ENCODE data around the gene KLHL36. TPM values are rescaled to one million over a fixed set of nuclear protein-coding genes. Genes with fewer than 3 reads are reported as not detected.
A peak's percentile ranks its signal among the peaks of the same experiment; 100 is the strongest.

Gene KLHL36
- total and polyA plus RNA-seq, 9 of the 15 experiments (the other 6 are each of a cell fraction or from before 2014, with no cell fraction given): 2.1 to 51.2 (median 18.5) TPM

GRCh38 chr16:84603140-84603816, 45.0 kb upstream of the KLHL36 start (continued):
- TF ChIP-seq, protein P1, sequence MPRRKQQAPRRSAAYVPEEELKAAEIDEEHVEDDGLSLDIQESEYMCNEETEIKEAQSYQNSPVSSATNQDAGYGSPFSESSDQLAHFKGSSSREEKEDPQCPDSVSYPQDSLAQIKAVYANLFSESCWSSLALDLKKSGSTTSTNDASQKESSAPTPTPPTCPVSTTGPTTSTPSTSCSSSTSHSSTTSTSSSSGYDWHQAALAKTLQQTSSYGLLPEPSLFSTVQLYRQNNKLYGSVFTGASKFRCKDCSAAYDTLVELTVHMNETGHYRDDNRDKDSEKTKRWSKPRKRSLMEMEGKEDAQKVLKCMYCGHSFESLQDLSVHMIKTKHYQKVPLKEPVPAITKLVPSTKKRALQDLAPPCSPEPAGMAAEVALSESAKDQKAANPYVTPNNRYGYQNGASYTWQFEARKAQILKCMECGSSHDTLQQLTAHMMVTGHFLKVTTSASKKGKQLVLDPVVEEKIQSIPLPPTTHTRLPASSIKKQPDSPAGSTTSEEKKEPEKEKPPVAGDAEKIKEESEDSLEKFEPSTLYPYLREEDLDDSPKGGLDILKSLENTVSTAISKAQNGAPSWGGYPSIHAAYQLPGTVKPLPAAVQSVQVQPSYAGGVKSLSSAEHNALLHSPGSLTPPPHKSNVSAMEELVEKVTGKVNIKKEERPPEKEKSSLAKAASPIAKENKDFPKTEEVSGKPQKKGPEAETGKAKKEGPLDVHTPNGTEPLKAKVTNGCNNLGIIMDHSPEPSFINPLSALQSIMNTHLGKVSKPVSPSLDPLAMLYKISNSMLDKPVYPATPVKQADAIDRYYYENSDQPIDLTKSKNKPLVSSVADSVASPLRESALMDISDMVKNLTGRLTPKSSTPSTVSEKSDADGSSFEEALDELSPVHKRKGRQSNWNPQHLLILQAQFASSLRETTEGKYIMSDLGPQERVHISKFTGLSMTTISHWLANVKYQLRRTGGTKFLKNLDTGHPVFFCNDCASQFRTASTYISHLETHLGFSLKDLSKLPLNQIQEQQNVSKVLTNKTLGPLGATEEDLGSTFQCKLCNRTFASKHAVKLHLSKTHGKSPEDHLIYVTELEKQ (CRISPR knock-in tag; IDR thresholded peaks at IDR 0.05): no peak
- TF ChIP-seq TRIM24 (IDR thresholded peaks at IDR 0.05) (no peak), SRSF3 (IDR thresholded peaks at IDR 0.05; ENCODE audit: insufficient read depth, low read length) (no peak), TAF9B (IDR thresholded peaks at IDR 0.05; ENCODE audit: partially characterized antibody) (no peak), NCOA2 (IDR thresholded peaks at IDR 0.05; ENCODE audit: partially characterized antibody in 2 of 2) (no peak), GTF2F1 (IDR thresholded peaks at IDR 0.05; ENCODE audit: low read depth, low read length) (no peak), ZNF79 (CRISPR knock-in tag; IDR thresholded peaks at IDR 0.05; ENCODE audit: low read depth) (no peak), MCM5 (IDR thresholded peaks at IDR 0.05; ENCODE audit: low read depth) (no peak), ZNF584 (CRISPR knock-in tag; IDR thresholded peaks at IDR 0.05; ENCODE audit: low read depth) (0 out of 2 replicates have a peak, but pooled peaks have one; percentile 30), MEF2D (tag; conservative IDR thresholded peaks at IDR 0.05; ENCODE audit: low read depth) (0 out of 2 replicates have a peak, but pooled peaks have one; percentile 19), SFPQ (IDR thresholded peaks at IDR 0.05; ENCODE audit: low read depth, low read length) (no peak), ZNF140 (CRISPR knock-in tag; IDR thresholded peaks at IDR 0.05) (no peak), KDM2B (CRISPR knock-in tag; IDR thresholded peaks at IDR 0.05) (no peak), TCF7L2 (IDR thresholded peaks at IDR 0.05; ENCODE audit: low read depth, low read length) (no peak)
- TF ChIP-seq, protein P2, sequence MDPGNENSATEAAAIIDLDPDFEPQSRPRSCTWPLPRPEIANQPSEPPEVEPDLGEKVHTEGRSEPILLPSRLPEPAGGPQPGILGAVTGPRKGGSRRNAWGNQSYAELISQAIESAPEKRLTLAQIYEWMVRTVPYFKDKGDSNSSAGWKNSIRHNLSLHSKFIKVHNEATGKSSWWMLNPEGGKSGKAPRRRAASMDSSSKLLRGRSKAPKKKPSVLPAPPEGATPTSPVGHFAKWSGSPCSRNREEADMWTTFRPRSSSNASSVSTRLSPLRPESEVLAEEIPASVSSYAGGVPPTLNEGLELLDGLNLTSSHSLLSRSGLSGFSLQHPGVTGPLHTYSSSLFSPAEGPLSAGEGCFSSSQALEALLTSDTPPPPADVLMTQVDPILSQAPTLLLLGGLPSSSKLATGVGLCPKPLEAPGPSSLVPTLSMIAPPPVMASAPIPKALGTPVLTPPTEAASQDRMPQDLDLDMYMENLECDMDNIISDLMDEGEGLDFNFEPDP (CRISPR knock-in tag; IDR thresholded peaks at IDR 0.05): no peak
- TF ChIP-seq, protein P3, sequence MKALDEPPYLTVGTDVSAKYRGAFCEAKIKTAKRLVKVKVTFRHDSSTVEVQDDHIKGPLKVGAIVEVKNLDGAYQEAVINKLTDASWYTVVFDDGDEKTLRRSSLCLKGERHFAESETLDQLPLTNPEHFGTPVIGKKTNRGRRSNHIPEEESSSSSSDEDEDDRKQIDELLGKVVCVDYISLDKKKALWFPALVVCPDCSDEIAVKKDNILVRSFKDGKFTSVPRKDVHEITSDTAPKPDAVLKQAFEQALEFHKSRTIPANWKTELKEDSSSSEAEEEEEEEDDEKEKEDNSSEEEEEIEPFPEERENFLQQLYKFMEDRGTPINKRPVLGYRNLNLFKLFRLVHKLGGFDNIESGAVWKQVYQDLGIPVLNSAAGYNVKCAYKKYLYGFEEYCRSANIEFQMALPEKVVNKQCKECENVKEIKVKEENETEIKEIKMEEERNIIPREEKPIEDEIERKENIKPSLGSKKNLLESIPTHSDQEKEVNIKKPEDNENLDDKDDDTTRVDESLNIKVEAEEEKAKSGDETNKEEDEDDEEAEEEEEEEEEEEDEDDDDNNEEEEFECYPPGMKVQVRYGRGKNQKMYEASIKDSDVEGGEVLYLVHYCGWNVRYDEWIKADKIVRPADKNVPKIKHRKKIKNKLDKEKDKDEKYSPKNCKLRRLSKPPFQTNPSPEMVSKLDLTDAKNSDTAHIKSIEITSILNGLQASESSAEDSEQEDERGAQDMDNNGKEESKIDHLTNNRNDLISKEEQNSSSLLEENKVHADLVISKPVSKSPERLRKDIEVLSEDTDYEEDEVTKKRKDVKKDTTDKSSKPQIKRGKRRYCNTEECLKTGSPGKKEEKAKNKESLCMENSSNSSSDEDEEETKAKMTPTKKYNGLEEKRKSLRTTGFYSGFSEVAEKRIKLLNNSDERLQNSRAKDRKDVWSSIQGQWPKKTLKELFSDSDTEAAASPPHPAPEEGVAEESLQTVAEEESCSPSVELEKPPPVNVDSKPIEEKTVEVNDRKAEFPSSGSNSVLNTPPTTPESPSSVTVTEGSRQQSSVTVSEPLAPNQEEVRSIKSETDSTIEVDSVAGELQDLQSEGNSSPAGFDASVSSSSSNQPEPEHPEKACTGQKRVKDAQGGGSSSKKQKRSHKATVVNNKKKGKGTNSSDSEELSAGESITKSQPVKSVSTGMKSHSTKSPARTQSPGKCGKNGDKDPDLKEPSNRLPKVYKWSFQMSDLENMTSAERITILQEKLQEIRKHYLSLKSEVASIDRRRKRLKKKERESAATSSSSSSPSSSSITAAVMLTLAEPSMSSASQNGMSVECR (CRISPR knock-in tag; IDR thresholded peaks at IDR 0.05): peak; percentile 9; the same call in 1 of the 2 replicates
